ENCODE measurements around the gene HSPA12A. TPM values are rescaled to one million over a fixed set of nuclear protein-coding genes. Genes with fewer than 3 reads are reported as not detected.

HSPA12A gene
- total and polyA plus RNA-seq, 2 of the 13 experiments (the other 11 are each of a cell fraction or from before 2014, with no cell fraction given) = 6.4 to 13.6 TPM

DNA sequence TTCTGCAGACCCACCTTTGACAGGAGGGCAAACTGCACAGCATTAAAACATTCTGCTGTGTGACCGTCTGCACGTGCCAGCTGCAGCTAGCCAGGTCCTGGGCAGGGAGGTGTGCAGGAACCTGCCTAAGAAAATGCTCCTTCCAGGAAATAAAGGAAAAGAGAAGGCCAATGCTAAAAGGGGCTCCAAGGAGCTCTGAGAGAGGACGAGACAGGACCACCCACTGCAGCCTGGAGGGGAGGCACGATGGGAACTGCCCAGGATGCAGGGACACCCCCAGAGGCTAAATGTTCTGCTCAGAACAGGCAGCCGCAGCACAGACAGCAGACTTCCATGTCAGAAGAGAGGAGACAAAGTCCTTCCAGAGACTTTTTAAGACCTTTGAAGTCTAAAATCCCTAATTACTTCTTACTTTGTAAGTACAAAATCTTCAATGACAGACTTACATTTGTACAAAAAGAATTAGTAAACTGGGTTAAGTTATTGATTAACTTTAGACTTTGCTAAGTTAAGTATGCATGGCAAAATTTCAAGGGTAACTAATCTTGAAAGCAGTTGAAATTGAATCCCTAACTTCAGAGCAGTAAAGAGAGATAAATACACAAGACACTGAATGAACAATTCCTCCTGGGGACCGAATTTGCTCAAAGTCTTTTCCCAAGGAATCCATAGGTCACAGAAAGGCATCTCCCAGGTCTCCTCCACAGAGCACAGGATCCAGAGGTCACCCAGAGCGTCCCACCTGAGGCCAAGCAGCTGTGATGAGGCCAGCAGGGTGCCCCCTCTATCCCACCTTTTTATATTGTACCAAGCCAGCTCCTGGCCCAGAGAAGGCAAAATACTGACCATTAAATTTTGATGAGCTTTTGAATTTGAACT, 21.5 kb downstream of the HSPA12A start (continued):
- TF ChIP-seq, protein P1, sequence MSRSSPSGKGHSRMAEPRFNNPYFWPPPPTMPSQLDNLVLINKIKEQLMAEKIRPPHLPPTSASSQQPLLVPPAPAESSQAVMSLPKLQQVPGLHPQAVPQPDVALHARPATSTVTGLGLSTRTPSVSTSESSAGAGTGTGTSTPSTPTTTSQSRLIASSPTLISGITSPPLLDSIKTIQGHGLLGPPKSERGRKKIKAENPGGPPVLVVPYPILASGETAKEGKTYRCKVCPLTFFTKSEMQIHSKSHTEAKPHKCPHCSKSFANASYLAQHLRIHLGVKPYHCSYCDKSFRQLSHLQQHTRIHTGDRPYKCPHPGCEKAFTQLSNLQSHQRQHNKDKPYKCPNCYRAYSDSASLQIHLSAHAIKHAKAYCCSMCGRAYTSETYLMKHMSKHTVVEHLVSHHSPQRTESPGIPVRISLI (CRISPR knock-in tag; IDR thresholded peaks at IDR 0.05; ENCODE audit: borderline replicate concordance) = no peak
- TF ChIP-seq MTA3 (CRISPR knock-in tag; IDR thresholded peaks at IDR 0.05) (no peak), ZNF446 (CRISPR knock-in tag; IDR thresholded peaks at IDR 0.05) (no peak)
- TF ChIP-seq, protein P2, sequence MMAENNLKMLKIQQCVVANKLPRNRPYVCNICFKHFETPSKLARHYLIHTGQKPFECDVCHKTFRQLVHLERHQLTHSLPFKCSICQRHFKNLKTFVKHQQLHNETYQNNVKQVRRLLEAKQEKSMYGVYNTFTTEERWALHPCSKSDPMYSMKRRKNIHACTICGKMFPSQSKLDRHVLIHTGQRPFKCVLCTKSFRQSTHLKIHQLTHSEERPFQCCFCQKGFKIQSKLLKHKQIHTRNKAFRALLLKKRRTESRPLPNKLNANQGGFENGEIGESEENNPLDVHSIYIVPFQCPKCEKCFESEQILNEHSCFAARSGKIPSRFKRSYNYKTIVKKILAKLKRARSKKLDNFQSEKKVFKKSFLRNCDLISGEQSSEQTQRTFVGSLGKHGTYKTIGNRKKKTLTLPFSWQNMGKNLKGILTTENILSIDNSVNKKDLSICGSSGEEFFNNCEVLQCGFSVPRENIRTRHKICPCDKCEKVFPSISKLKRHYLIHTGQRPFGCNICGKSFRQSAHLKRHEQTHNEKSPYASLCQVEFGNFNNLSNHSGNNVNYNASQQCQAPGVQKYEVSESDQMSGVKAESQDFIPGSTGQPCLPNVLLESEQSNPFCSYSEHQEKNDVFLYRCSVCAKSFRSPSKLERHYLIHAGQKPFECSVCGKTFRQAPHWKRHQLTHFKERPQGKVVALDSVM (CRISPR knock-in tag; IDR thresholded peaks at IDR 0.05) = no peak
- TF ChIP-seq, protein P3, sequence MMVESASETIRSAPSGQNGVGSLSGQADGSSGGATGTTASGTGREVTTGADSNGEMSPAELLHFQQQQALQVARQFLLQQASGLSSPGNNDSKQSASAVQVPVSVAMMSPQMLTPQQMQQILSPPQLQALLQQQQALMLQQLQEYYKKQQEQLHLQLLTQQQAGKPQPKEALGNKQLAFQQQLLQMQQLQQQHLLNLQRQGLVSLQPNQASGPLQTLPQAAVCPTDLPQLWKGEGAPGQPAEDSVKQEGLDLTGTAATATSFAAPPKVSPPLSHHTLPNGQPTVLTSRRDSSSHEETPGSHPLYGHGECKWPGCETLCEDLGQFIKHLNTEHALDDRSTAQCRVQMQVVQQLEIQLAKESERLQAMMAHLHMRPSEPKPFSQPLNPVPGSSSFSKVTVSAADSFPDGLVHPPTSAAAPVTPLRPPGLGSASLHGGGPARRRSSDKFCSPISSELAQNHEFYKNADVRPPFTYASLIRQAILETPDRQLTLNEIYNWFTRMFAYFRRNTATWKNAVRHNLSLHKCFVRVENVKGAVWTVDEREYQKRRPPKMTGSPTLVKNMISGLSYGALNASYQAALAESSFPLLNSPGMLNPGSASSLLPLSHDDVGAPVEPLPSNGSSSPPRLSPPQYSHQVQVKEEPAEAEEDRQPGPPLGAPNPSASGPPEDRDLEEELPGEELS (CRISPR knock-in tag; IDR thresholded peaks at IDR 0.05) = no peak
- TF ChIP-seq, protein P4, sequence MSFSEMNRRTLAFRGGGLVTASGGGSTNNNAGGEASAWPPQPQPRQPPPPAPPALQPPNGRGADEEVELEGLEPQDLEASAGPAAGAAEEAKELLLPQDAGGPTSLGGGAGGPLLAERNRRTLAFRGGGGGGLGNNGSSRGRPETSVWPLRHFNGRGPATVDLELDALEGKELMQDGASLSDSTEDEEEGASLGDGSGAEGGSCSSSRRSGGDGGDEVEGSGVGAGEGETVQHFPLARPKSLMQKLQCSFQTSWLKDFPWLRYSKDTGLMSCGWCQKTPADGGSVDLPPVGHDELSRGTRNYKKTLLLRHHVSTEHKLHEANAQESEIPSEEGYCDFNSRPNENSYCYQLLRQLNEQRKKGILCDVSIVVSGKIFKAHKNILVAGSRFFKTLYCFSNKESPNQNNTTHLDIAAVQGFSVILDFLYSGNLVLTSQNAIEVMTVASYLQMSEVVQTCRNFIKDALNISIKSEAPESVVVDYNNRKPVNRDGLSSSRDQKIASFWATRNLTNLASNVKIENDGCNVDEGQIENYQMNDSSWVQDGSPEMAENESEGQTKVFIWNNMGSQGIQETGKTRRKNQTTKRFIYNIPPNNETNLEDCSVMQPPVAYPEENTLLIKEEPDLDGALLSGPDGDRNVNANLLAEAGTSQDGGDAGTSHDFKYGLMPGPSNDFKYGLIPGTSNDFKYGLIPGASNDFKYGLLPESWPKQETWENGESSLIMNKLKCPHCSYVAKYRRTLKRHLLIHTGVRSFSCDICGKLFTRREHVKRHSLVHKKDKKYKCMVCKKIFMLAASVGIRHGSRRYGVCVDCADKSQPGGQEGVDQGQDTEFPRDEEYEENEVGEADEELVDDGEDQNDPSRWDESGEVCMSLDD (CRISPR knock-in tag; IDR thresholded peaks at IDR 0.05; ENCODE audit: borderline replicate concordance) = no peak
- TF ChIP-seq, protein P5, sequence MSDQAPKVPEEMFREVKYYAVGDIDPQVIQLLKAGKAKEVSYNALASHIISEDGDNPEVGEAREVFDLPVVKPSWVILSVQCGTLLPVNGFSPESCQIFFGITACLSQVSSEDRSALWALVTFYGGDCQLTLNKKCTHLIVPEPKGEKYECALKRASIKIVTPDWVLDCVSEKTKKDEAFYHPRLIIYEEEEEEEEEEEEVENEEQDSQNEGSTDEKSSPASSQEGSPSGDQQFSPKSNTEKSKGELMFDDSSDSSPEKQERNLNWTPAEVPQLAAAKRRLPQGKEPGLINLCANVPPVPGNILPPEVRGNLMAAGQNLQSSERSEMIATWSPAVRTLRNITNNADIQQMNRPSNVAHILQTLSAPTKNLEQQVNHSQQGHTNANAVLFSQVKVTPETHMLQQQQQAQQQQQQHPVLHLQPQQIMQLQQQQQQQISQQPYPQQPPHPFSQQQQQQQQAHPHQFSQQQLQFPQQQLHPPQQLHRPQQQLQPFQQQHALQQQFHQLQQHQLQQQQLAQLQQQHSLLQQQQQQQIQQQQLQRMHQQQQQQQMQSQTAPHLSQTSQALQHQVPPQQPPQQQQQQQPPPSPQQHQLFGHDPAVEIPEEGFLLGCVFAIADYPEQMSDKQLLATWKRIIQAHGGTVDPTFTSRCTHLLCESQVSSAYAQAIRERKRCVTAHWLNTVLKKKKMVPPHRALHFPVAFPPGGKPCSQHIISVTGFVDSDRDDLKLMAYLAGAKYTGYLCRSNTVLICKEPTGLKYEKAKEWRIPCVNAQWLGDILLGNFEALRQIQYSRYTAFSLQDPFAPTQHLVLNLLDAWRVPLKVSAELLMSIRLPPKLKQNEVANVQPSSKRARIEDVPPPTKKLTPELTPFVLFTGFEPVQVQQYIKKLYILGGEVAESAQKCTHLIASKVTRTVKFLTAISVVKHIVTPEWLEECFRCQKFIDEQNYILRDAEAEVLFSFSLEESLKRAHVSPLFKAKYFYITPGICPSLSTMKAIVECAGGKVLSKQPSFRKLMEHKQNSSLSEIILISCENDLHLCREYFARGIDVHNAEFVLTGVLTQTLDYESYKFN (CRISPR knock-in tag; conservative IDR thresholded peaks at IDR 0.05) = 0 out of 2 replicates have a peak, but pooled peaks have one; percentile 22
